ENCODE results near the gene MRPL54.

MRPL54 gene

DNA sequence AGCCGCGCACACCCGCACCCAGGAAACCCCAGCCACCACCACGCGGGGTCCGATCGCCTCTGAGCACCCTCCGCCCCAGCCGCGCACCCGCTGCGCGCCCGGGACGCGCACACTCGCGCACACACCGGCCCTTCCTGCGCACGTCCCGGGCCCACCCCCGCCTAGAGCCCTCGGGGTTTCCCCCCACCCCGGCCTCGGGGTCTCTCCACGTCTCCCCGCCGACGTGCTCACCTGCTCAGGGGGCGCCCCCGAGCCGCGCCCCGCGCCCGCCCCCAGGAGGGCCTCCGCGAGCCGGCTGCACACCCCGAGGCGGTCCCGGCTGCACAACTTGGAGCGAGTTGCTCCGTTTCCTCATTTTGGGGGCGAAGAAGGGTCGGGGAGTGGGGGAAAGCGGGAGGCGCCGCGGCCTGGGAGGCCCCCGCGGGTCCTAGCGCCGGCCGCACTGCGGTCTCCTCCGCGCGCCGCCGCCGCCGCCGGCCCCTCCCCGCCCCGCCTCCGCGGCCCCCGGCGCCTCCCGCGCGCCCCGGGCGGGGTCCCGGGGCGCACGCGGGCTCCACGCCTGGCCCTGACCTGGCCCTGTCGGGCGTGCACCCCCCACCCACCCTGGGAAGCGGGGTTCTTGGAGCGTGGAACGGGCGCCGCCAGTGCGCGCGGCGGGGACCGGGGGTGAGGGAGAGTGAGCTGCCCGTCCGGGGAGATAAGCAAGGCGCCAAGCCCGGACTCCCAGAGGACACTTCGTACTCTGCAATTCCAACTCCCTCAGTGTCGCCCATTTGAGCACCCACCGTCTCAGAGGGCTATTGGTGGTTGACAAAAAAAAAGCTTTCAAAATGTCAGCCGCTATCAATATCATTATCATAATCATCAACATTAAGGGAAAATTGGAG lies 23.7 kb downstream of the MRPL54 start, which contains the start of gene MATK:
MATK (minus strand) TSS at position 444 of the 887 bp plus-strand sequence. CDS start 1,246 bp downstream, outside the sequence.
- DNase-seq = no peak

DNA sequence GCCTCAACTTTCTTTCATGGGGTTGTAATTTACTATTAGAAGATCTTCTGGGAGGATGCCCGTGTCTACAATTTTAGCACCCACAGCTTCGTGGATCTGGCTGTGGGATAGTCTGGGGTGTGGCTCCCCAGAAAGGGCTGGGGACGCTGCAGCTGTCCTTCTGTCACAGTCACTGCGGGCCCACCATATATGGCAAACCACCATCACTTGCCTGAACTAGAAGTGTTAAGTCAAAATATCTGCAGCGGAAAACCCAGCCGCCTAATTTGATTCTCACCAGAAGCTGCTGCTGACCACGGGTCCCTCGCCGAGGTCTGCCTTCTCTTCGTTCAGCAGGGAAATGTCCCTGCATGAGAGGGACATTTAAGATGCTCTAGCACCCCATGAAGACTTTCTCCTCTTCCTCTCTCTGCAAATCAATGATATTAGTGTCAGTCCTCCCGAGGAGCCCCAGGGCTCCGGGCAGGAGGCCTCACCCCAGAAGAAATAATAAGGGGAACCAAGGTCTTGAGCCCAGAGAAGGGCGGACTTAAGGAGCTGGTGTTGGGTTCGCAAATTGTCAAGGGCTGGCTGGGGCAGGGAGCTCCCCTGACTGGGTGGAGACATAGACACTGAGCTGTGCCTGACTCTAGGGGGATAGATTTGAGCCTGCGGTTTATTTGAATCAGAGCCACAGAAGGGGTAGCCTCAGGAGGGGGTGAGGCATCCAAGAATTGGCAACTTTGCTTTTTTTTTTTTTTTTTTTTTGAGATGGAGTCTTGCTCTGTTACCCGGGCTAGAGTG lies 26.7 kb downstream of the MRPL54 start:
- DNase-seq = no peak

DNA sequence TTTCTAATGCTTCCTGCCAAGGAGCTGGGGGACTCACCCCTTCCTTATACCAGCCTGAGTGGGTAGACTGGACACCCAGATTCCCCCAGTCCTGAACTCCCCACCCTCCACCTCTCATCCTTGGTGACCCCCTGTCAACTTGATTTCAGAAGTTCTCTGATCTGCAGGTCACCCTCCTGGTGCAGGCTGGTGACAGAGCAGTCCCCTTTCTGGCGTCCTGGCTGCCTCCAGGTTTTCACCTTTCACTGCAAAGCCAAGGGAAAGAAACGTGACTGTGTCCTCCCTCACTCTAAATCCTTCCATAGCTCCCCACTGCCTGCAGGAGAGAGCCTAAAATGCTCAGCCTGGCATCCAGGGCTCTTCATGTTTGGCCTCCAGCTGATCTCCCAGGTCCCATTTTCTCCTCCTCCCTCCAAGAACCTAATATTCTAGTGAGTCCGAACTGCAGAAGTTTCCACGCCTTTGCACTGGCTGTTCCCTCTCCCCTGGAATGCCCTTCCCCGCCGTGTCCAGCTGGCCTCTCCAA lies 27.8 kb downstream of the MRPL54 start:
- no peak for DNase-seq

DNA sequence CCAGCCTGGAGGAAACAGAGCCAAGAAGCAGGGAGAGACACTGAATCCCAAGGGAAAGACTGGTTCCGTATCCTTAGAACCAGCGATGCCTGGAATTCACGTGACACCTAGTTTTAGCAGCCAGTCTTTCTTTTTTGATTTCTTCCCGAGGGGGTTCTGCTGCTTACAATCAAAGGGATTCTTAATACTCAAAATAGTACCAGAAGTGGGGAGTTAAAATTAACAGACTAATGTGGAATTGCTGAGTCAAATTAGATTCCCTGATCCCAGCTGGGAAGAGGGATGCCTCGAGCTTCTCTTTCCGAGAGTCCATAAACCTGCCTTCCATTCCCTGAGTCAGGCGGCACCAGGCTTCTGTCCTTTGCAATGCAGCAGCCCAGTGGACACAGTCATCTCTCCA lies 28.5 kb downstream of the MRPL54 start:
- no peak for DNase-seq

DNA sequence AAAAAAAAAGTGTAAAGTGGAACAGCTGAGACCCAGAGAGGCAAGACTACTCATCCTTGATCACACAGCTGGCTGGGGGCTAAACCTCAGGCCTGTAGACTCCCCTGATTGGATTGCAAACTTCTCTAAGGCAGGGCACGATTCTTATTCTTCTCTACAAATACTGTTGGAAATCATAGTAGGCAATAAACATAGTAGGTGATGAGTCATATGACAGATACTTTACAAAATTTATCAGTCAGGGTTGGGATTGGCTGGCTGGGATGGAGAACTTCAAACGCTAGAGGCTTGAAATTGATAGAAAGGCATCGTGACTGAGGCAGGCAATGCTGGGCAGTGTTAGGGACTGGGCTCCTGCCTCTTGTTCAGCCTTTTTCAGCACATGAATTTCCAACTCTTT lies 29.6 kb downstream of the MRPL54 start:
- no peak for DNase-seq

DNA sequence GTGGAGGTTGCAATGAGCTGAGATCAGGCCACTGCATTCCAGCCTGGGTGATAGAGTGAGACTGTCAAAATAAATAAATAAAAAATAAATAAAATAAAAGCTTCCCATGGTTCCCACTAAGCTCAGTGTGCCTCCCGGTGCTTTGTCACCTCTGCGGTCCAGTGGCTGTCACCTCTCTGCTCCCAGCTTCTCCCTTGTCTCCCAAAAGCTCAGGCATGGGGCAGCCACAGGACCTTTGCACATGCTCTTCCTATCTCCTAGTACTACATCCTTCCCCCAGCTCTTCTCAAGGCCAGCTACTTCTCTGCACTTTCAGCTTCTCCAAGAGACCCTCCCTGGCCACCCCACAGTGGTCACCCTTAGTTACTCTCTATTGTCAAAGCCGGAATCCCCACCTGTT lies 31.3 kb downstream of the MRPL54 start:
- DNase-seq = no peak

DNA sequence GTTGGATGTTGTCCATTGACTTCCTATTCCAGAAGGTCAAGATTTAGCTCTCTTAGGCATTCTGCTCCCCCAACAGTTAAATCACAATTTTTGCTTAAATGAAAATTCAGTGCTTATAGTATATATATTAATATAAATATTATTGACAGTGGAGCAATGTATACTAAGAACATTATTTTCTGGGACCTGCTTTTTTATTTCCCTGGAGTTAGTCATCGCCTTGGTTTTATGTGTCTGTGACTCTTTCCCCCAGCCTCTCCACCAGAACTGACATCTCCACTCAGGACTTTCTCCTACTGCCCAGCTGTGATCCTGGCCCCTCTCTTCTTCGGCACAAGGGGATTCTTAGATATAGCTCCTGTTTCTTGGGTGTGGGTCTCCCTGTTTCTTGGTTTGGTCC lies 33.9 kb downstream of the MRPL54 start:
- DNase-seq = no peak

DNA sequence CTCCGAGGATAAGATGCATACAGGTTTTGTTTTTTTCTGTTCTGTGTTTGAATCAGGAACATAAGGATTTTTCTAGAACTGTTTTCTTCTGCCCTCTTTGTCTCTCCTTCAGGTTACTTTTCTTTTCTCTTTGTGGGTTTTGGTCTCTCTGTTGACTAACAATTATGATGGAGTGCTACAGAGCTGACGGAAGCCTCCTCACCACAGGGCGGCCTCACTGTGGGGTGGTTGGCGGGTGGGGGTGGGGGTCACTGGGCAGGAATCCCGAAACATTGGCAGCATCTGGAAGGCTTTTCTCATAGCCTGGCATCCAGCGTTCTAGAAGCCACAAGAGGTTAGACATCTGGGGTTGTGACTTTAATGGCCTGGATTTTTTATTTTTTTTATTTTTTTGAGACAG lies 35.7 kb downstream of the MRPL54 start:
- DNase-seq = no peak

DNA sequence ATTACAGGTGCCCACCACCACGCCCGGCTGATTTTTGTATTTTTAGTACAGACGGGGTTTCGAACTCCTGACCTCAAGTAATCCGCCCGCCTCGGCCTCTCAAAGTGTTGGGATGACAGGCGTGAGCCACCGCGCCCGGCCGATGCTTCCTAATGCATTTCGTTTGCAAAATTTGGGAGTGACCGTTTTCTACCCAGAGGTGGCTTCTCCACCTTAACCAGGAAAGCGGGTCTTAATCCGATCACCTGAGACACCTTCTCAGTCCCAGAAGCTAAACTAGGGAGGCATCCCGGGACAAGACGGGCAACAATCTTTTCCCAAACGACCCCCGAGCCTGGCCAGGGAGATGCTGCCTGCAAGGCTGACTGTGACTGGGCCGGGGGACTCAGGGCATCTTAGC lies 38.5 kb downstream of the MRPL54 start:
- DNase-seq = no peak

DNA sequence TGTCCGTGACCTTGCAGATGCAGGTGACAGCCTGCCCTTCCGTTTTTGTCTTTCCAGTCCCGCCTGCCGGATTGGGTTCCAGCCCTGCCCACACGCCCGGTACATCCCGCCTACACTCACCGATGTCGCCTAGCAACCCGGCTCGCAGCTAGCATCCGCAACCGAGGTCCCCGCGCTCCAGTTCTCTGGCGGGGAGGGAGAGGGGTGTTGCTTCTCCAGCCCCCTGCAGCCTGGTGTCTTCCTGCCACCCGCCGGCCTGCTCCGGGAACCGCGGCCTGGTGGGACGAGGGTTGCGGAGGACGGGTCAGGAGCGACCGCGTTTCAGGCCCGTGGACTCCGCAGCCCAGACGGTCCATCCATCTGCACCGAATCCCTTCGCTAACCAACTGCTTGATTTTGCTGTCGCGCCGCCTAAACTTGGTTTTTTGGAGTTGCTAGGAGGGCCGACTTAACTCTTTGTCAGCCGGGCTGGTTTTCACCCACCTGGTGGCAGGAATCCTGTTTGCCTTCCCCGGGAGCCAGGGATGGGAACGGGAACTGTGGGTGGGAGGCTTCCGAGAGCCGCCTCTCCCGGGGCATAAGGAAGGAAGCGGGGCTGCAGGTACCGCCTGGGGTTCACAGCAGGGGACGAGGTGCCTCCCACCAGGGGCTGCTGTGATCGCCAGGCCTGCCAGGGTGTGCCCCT lies 39.1 kb downstream of the MRPL54 start:
- peak; percentile 49 for DNase-seq

DNA sequence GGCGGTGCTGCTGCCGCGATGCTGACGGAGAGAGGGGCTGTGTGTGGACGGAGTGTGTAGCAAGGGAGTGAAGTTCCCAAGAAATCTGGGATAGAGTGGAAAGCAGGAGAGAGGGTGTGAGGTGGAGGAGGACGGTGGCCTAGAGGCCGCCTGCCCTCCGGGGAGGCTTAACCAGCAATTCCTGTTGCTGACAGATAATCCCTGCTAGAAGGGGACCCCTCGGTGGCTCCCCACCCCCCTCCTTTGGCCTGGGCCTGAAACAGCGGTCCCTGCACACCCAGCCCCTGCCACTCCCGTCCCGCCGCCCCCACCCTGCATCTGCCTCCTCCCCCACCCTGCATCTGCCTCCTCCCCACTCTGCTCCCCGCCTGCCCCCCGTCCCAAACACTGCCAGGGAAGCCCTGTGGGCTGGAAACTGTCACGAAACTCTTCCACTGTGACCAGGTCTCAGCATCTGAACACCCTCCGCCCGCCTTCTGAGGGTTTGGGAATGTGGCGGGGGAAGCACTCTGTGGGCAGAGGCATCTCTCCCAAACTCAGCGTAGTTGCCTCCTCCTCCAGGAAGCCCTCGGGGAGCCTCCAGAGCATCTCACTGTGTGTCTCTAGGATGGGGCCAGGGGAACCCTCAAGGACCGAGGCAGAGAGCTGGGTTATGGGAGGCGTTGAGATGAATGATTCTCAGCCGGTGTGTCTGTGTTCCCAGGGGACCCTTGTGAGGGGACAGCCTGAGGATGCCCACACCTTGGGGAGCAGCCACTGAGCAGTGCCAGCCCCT lies 40.8 kb downstream of the MRPL54 start:
- DNase-seq = no peak

DNA sequence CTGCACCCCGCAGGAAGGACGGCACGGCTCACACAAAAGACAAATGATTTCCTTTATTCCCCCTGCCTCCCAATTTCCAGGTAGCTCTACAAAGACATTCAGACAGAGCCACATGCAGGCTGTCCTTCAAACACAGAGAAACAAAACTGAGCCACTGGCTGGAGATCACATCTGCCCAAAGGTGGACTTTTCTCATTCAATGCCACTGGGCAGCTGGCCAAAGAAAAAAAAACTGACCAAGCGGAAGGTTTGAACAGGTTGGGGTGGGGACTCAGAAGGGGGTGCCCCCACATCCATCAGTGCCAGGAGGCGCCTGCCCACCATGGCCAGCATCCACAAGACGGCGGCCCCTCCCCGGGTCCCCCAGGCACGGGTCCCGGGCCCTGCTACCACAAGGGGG lies 41.5 kb downstream of the MRPL54 start:
- DNase-seq = no peak

DNA sequence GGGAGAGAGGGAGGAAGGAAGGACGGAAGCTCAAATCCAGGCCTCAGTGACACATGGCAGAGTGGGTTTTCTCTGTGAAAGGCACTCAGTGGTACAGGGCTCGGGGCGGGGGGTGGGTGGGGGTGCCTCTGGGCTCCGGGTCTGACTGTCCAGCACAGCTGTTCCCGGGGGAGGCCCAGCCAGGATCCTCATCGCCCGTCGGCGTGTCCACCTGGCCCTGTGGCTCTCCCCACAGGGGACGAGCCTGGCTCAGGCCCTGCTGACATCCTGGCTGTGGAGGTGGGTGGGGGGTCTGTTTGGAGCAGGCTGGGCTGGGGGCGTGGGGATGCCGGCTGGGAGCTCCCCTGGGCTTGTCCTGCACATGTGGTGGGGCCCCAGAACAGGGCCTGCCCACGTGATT lies 41.9 kb downstream of the MRPL54 start:
- no peak for DNase-seq

DNA sequence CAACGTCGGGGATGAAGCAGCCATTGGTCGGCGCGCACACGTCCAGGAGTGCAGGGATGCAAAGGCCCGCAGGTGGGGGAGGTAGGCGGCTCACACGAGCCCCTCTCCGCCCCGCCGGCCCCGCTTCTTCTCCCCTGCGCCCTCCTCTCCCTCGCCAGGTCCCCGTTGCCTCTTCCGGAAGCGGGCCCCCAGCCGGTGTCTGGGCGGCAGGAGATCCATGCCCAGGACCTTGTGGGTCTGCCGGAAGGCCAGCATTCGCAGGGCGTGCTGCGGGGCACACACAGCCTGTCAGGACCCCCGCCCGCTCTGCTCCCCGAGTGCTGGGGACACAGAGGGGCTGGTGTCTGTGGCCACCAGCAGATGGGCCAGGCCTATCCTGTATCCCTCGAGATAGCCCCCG lies 43.4 kb downstream of the MRPL54 start:
- DNase-seq = no peak

DNA sequence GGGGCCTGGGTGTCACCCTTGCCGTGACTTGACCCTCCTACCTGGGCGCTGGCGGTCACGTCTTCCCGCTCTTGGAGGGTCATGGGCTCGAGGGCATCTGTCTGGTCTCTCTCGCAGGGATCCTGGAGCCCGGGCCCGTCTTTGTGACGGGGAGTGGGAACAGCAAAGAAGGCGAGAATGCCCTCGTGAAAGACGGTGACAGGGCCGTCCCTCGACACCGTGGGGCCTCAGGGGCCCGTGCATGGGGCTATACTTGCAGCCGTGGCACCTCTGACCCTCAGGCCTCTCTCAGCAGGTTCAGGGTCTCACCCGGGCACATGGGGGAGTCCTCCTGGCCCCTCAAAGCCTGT lies 44.6 kb downstream of the MRPL54 start:
- no peak for DNase-seq

DNA sequence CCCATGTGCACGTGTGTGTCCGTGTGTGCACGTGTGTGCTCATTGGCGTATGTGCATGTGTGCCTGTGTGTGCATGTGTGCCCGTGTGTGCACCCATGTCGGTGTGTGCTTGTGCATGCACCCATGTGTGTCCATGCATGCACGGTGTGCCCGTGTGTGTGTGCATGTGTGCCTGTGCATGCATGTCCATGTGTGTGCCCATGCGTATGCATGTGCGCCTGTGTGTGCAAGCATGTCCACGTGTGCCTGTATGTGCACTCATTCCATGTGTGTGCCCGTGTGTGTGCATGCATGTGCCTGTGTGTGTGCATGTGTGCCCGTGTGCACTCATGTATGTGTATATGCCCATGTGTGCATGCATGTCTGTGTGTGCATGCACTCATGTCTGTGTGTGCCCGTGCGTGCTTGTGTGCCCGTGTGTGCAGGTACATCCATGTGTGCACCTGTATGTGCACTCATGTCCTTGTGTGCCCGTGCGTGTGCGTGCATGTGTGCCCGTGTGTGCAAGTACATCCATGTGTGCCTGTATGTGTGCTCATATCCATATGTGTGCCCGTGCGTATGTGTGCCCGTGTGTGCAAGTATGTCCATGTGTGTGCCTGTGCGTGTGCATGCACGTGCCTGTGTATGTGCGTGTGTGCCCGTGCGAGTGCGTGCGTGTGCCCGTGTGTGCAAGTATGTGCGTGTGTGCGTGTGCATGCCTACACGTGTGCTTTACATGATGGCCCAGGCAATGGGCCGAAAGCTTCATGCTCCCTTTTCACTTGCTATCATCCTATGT lies 45.3 kb downstream of the MRPL54 start:
- no peak for DNase-seq

DNA sequence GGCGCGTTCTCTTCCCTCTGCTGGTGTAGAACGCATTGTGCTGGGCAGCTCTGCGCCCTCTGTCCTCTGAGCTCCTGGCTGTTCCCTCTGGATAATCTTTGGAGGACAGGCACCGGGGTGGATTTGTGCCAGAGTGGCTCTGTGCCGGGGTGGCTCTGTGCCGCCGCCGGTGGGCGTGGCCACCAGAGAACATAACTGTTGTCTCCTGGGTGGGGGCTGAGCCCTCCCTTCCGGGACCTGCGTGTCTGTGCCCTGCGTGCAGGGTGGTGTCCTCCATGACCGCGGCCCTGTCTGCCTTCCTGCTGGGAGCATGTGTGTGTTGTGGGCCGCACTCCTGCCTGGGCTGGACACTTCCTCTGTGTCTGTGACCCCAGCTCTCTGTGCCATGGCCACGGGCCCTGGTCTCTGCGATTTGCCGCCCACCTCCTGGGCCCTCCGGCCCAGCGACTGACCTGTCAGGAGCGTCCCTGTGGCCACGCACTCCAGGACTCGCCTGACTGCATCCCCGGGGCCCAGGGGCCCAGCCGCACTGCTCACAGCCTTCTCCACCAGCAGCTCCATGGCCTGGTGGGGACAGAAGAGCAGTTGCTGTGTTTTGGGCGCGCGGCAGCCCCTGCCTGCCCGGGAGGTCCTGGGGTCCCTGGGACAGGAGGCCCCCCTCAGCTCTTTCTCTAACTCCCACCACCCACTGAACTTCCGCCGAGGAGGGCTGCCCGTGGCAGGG lies 46.1 kb downstream of the MRPL54 start:
- DNase-seq = no peak

DNA sequence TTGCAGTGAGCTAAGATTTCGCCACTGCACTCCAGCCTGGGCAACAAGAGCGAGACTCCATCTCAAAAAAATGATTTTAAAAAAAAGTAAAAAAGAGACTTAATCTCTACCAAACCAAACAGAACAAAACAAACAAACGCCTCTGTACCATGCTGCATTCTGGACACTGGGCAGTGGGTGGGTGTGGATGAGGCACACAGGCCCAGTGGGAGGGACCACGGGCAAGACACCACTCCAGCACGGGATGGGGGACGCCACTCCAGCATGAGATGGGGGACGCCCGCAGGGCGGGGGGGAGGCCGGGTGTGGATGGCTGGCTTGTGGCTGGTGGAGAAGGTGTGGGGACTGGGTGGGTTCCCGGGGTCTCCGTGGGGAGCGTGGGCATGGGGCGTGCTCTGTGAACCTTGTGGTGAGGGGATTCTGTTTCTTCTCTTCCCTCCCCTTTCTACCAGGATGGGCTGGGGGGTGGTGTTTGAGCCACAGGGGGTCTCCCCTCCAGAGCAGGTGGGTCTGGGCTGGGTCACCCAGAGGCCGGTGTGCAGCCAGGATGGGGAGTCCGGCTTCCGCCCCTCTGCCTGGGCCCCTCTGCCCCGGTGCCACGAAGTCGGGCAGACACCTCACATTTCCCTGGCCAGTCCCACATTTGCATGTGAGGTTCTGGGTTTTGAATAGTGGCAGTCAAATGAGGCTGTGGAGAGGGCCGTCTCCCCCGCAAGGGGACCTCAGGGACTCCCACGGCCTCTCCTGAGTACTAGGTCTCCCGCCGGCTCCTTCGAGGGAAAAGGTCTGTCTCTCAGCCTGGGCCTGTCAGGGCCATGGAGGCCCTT lies 47.6 kb downstream of the MRPL54 start:
- no peak for DNase-seq

DNA sequence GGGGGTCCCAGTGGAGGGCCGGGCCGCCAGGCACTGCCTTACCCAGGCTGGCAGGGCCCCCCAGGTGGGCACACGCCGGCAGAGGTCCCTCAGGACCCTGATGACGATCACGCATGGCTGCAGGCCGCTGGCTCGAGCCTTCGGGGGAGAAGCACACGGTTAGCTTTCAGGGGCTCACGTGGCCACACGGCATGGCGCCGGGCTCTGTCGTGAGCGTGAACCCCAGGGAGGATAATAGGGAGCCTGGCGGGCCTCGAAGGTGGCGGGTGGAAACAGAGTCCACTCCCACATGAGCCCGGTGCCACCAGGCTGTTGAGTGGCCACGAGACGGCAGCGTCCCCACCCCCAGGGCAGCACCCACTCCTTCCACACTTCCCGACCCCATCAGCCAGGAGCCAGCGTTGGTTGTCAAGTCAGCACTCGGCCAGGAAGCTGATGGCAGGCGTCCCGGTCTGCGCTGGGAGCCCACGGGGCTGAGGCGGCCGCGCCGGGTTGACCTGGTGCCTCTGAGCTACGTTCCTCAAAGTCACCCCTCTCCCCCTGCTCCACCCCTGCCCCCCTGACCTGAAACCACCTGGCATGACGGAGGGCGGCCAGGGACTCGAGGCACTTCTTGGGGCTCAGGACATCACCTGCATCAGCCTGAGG lies 48.4 kb downstream of the MRPL54 start:
- DNase-seq = no peak

Measured in activated CD4-positive, alpha-beta T cell treated with anti-CD3 and anti-CD28 coated beads, Interleukin-2, amount 50 U/mL, for 1 hour (primary cell).